SU-DHL-6 (cell line): ENCODE measurements around the gene SEMA5A.

Experiments
- H2AFZ ChIP-seq: fragments of 200-600 bp; sonication (generic); 2 replicates; pipeline ENCODE4 v1.6.1; 2014; ENCODE audit warnings: low read depth, mild to moderate bottlenecking, moderate library complexity, mixed read lengths, antibody characterized with exemption, low read length; ENCODE audit not compliant: severe bottlenecking
- H3F3A ChIP-seq: fragments of 200-600 bp; shearing (Covaris generic); 2 replicates; pipeline ENCODE4 v1.6.0; 2016; ENCODE audit warnings: antibody characterized with exemption, mild to moderate bottlenecking; ENCODE audit not compliant: insufficient read depth
- H3K27ac ChIP-seq: fragments of 200-600 bp; sonication (generic); 2 replicates; pipeline ENCODE4 v1.5.1; 2016; ENCODE audit warnings: low read depth, mild to moderate bottlenecking, low read length, moderate library complexity, mixed read lengths
- H3K27me3 ChIP-seq: fragments of 200-600 bp; sonication (generic), shearing (Covaris generic); 2 replicates; pipeline ENCODE4 v1.6.0; 2014; ENCODE audit warnings: mild to moderate bottlenecking, low read length
- H3K36me3 ChIP-seq: fragments of 200-600 bp; sonication (generic); 2 replicates; pipeline ENCODE4 v1.6.1; 2014; ENCODE audit warnings: mild to moderate bottlenecking, low read length, mixed read lengths
- H3K4me2 ChIP-seq: fragments of 300-600, 200-600 bp; shearing (Covaris generic), sonication (generic); 2 replicates; pipeline ENCODE4 v1.6.0; 2014; ENCODE audit warnings: low read length, low read depth, mild to moderate bottlenecking; ENCODE audit not compliant: poor library complexity, severe bottlenecking
- H3K4me3 ChIP-seq: fragments of 200-600 bp; sonication (generic); 2 replicates; pipeline ENCODE4 v1.5.1; 2014; ENCODE audit warnings: antibody characterized with exemption, low read length, mild to moderate bottlenecking, mixed read lengths; ENCODE audit not compliant: insufficient read depth, poor library complexity, severe bottlenecking
- H3K79me2 ChIP-seq: fragments of 200-600 bp; sonication (generic); 2 replicates; pipeline ENCODE4 v1.6.1; 2014; ENCODE audit warnings: mild to moderate bottlenecking, low read length, moderate library complexity; ENCODE audit not compliant: insufficient read depth
- H3K9ac ChIP-seq: fragments of 200-600 bp; sonication (generic); 2 replicates; pipeline ENCODE4 v1.7.0; 2014; ENCODE audit warnings: mild to moderate bottlenecking, low read length
- H3K9me2 ChIP-seq: fragments of 200-600 bp; sonication (generic); replicated peaks from 2 replicates; pipeline ENCODE4 v1.6.1; 2014; ENCODE audit warnings: low read length; ENCODE audit not compliant: insufficient read depth
- H3K9me3 ChIP-seq: fragments of 200-600 bp; sonication (generic); 2 replicates; pipeline ENCODE4 v1.6.1; 2014; ENCODE audit warnings: low read length, mixed read lengths; ENCODE audit not compliant: insufficient read depth
- H4K20me1 ChIP-seq: fragments of 200-600 bp; sonication (generic); 2 replicates; pipeline ENCODE4 v1.6.1; 2014; ENCODE audit warnings: low read depth, mild to moderate bottlenecking, antibody characterized with exemption, low read length, moderate library complexity, mixed read lengths
- CTCF ChIP-seq: fragments of 200-600 bp; sonication (generic); IDR thresholded peaks from one replicate; pipeline ENCODE4 v1.5.1; 2017; ENCODE audit warnings: antibody characterized with exemption, mild to moderate bottlenecking, low read length, moderate library complexity; ENCODE audit not compliant: insufficient read depth, poor library complexity, severe bottlenecking
- EZH2phosphoT487 ChIP-seq: fragments of 200-600 bp; sonication (generic), shearing (Covaris generic); conservative IDR thresholded peaks from 2 replicates; pipeline ENCODE4 v1.6.1; 2018; ENCODE audit warnings: mild to moderate bottlenecking, antibody characterized with exemption, low read length, moderate library complexity, mixed read lengths

The SEMA5A gene

GRCh38 chr5:9339206-9339818 lies 206.6 kb downstream of the SEMA5A start:
- Histone ChIP-seq H3K4me2 (no peak overlapping the region), H3K9ac (no peak overlapping the region), H3K27me3 (no peaks in the 10 kb centered on the region), H3K27ac (no peak overlapping the region), H2AFZ (no peak overlapping the region), H3F3A (no peaks in the 10 kb centered on the region), H3K4me3 (no peak overlapping the region), H3K9me3 (no peaks in the 10 kb centered on the region), H3K9me2 (no peaks in the 10 kb centered on the region), H3K36me3 (no peaks in the 10 kb centered on the region), H4K20me1 (no peaks in the 10 kb centered on the region), H3K79me2 (no peaks in the 10 kb centered on the region)
- TF ChIP-seq CTCF (no peak), EZH2phosphoT487 (no peak)

DNA sequence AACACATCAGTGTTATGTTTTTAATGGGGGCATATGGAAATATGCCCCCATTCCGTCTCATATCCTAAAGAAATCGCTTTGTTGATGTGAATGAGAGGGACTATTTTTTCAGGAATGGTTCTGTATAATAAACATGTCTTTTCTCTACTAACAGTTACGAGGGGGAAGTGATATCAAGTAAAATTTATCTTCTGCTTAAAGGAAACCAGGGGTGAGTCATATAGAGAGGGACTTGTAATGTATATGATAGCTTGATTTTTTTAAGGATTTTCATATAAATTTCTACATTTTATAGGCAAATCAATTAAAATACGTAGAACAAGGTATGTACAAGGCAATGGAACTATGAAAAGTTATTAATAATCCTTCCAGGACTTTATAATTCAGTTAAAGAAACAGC lies 207.1 kb downstream of the SEMA5A start:
- no peak for TF ChIP-seq CTCF
- H3K27ac ChIP-seq, result no peak overlapping the region
- H3K79me2 ChIP-seq, result no peaks in the 10 kb centered on the region
- H2AFZ ChIP-seq, result no peak overlapping the region
- no peaks in the 10 kb centered on the region for H3K9me2 ChIP-seq
- H3K27me3 ChIP-seq, result no peaks in the 10 kb centered on the region
- no peaks in the 10 kb centered on the region for H3K9me3 ChIP-seq
- no peak overlapping the region for H3K4me2 ChIP-seq
- no peaks in the 10 kb centered on the region for H3F3A ChIP-seq
- no peak overlapping the region for H3K9ac ChIP-seq
- no peak overlapping the region for H3K4me3 ChIP-seq
- no peaks in the 10 kb centered on the region for H3K36me3 ChIP-seq
- H4K20me1 ChIP-seq, result no peaks in the 10 kb centered on the region

DNA sequence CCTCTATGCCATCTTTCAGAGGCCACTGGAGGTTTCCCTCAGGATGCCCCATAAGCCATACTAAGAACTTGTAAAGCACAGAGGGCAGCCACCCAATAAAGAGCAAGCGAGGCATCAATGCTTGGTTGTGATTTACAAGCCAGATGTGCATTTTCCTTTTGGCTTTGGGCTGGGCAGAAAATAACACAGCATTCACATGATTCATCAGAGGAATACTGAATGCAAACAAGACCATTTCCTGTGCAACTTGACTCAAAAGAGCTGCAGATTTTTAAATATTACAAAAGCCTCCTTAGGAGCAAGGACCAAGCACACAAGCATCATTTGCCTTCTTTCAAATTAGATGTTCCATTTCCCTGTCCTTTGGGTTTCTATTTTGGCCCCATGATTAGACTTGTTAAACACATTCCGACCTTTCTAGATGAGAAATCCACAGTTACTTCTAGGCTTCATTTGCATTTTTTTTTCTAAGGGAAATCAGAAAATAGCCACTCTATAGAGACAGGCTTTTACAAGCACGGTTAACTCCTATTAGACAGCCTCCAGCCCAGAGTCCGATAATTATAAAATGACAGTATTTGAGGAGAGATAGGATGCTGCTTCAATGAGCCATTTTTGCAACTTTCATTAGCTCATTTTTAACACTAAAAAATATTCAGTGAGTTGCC lies 207.8 kb downstream of the SEMA5A start:
- Histone ChIP-seq H3K36me3 (no peaks in the 10 kb centered on the region), H3K4me3 (no peak overlapping the region), H3K9me3 (no peaks in the 10 kb centered on the region), H3K9me2 (no peaks in the 10 kb centered on the region), H3K27ac (no peak overlapping the region), H3K9ac (no peak overlapping the region), H3F3A (no peaks in the 10 kb centered on the region), H3K4me2 (no peak overlapping the region), H3K79me2 (no peaks in the 10 kb centered on the region), H4K20me1 (no peaks in the 10 kb centered on the region), H2AFZ (no peak overlapping the region), H3K27me3 (no peaks in the 10 kb centered on the region)
- no peak for TF ChIP-seq EZH2phosphoT487
- TF ChIP-seq CTCF, result no peak
